PC-3 (cell line): ENCODE results near the gene RELL2.

Source experiments
- EZH2 ChIP-seq: fragments of 300-600 bp; sonication (generic); IDR thresholded peaks from one replicate; pipeline ENCODE4 v1.6.1; 2017; ENCODE audit warnings: antibody characterized with exemption, mild to moderate bottlenecking, low read length; ENCODE audit not compliant: unreplicated experiment
- TF ChIP-seq, protein P1 (sequence below): fragments of 300-600 bp; sonication (generic); conservative IDR thresholded peaks from 2 replicates; pipeline ENCODE4 v1.5.1; 2017; ENCODE audit warnings: antibody characterized with exemption, low read depth, mild to moderate bottlenecking, low read length

- TF ChIP-seq, protein P1, sequence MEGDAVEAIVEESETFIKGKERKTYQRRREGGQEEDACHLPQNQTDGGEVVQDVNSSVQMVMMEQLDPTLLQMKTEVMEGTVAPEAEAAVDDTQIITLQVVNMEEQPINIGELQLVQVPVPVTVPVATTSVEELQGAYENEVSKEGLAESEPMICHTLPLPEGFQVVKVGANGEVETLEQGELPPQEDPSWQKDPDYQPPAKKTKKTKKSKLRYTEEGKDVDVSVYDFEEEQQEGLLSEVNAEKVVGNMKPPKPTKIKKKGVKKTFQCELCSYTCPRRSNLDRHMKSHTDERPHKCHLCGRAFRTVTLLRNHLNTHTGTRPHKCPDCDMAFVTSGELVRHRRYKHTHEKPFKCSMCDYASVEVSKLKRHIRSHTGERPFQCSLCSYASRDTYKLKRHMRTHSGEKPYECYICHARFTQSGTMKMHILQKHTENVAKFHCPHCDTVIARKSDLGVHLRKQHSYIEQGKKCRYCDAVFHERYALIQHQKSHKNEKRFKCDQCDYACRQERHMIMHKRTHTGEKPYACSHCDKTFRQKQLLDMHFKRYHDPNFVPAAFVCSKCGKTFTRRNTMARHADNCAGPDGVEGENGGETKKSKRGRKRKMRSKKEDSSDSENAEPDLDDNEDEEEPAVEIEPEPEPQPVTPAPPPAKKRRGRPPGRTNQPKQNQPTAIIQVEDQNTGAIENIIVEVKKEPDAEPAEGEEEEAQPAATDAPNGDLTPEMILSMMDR, result no peak
- no peak for TF ChIP-seq EZH2
These were observed 18.2 kb downstream of the RELL2 start for GRCh38 chr5:141655020-141655419.
